HG03196 (cell line): Measurements from ENCODE around the gene TDG.
"Not testable (repeated sequence)": the region's sequence is repeated elsewhere in the genome, so short reads cannot be mapped to it uniquely, and the experiment has no call there.

Experiments
- ATAC-seq: cut with Tn5 transposase; IDR thresholded peaks from one replicate; pipeline ENCODE4 v1.9.1; 2021; ENCODE audit not compliant: unreplicated experiment

TDG gene

GRCh38 chr12:104012331-104012730 lies 46.7 kb downstream of the TDG start:
- no peak for ATAC-seq

- ATAC-seq = not testable (repeated sequence)
Measured at GRCh38 chr12:104021862-104022261, 56.2 kb downstream of the TDG start.

DNA sequence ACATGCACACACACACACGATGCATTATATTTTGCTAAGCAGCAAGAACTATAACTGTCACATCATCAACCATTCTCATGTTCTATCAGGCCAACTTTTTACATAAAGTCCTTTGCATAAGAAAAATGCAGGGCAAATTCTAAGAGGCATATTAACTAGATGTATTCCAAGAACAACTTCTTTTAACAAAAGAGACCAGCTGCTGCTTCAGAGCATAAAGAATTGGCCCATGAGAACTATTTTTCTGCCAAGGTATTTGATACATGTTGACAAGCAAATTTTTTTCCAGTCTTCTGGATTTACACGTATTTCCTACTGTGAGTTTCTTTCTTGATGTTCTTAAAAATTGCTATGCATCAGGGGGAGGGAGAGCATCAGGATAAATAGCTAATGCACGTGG lies 57.1 kb downstream of the TDG start:
- no peak for ATAC-seq

DNA sequence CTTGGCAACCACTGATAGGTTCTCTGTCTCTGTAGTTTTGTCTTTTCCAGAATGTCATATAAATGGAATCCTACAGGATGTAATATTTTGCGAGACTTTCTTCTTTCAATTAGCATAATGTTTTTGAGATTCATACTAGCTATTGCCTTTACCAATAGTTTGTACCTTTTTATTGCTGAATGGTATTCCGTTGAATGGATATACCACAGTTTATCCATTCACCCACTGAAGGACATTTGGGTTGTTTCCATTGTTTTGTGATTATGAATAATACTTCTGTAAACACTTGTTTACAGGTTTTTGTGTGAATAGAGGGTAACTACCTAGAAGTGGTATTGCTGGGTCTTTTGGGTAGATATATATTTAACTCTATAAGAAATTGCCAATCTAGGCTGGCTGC lies 58.0 kb downstream of the TDG start:
- no peak for ATAC-seq

DNA sequence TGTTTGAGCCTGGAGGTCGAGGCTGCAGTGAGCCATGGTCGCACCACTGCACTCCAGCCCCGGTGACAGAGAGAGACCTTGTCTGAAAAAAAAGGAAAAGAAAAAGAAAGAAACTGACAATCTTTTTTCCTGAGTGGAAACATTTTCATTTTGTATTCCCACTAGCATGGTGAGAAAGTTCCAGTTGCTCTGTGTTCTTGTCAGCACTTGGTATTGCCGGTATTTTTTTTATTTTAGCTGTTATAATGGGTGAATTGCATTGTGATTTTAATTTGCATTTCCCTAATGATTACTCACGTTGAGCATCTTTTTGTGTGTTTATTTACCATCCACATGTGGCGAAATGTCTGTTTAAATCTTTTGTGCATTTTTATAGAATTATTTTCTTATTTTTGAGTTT lies 58.7 kb downstream of the TDG start:
- ATAC-seq = no peak

GRCh38 chr12:104025771-104026170 lies 60.1 kb downstream of the TDG start:
- ATAC-seq = no peak

DNA sequence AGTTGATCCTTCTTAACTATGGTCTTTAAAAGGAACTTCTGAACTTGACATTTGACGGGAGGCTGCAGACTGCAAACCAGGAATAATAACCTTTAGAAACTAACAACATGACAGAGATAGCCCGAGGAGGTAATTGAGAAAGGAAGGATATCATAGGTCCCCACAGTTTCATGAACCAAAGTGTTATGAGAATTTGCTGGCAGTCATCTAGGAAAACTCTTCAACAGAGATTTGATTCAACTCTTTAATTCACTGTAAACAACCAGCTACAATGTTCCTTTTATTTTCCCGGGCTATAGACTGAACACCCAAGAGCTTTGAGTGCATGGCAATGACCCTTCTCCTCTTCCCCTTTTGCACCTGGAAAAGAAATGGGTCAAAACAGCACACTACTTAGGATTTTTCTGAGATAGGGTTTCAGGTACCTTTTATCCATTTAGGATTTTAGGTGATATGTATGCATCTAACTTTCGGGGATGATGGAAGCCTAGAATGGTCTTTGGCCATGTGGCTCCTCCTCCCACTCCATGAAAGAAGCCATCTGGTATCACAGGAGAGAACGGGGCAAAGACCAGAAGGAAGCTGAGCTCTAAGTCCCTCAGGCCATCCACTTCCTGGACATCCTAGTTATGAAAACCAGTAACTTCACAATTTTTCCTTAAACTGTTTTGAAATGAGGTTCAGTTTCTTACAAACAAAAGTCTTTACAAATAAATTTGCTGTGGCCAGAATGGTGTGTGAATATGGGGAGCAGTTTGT lies 61.3 kb downstream of the TDG start:
- no peak for ATAC-seq

DNA sequence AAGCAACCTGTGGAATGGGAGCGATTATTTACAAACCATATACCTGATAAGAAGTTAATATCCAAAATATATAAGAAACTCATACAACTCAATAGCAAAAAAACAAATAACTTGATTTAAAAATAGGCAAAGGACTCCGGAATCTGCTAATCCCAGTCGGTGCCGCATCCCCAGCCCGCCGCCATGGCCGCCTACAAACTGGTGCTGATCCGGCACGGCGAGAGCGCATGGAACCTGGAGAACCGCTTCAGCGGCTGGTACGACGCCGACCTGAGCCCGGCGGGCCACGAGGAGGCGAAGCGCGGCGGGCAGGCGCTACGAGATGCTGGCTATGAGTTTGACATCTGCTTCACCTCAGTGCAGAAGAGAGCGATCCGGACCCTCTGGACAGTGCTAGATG lies 64.9 kb downstream of the TDG start:
- not testable (repeated sequence) for ATAC-seq

DNA sequence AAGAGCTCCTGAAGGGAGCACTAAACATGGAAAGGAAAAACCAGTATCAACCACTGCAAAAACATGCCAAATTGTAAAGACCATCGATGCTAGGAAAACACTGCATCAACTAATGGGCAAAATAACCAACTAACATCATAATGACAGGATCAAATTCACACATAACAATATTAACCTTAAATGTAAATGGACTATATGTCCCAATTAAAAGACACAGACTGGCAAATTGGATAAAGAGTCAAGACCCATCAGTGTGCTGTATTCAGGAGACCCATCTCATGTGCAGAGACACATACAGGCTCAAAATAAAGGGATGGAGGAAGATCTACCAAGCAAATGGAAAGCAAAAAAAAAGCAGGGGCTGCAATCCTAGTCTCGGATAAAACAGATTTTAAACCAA lies 70.5 kb downstream of the TDG start:
- ATAC-seq = not testable (repeated sequence)
